NCI-H146 treated with DMSO at 0.1 percent for 48 hours (cell line): ENCODE results near the gene WIPF2.

Experiments
- DNase-seq: peaks from one replicate; lab custom pipeline; 2025; ENCODE audit not compliant: unreplicated experiment; lab: John Stamatoyannopoulos, UW

The WIPF2 gene

GRCh38 chr17:40325156-40326013, 106.3 kb downstream of the WIPF2 start:
- no peak for DNase-seq

GRCh38 chr17:40326014-40326831, 107.1 kb downstream of the WIPF2 start:
- DNase-seq = no peak

- DNase-seq = no peak
Observed at GRCh38 chr17:40326832-40327199, 107.7 kb downstream of the WIPF2 start.

GRCh38 chr17:40327244-40327729, 108.2 kb downstream of the WIPF2 start:
- no peak for DNase-seq

GRCh38 chr17:40327735-40328385, 108.8 kb downstream of the WIPF2 start:
- no peak for DNase-seq

- DNase-seq = no peak
Observed at GRCh38 chr17:40328386-40328766, 109.3 kb downstream of the WIPF2 start.

- no peak for DNase-seq
Observed at GRCh38 chr17:40329839-40330794, 111.0 kb downstream of the WIPF2 start.

- DNase-seq = no peak
Observed at GRCh38 chr17:40330850-40331470, 111.9 kb downstream of the WIPF2 start.

- no peak for DNase-seq
Observed at GRCh38 chr17:40331743-40332641, 112.9 kb downstream of the WIPF2 start.
